GM12872 (cell line): ENCODE data around the gene SYNJ1.

ENCODE experiments used
- CTCF ChIP-seq: IDR thresholded peaks from 3 replicates; pipeline ENCODE4 v1.5.1; 2011; ENCODE audit warnings: low read depth, mild to moderate bottlenecking, low read length, moderate library complexity; ENCODE audit not compliant: insufficient read depth

Gene SYNJ1

GRCh38 chr21:32599091-32599490 lies 128.7 kb downstream of the SYNJ1 start:
- no peak for TF ChIP-seq CTCF

DNA sequence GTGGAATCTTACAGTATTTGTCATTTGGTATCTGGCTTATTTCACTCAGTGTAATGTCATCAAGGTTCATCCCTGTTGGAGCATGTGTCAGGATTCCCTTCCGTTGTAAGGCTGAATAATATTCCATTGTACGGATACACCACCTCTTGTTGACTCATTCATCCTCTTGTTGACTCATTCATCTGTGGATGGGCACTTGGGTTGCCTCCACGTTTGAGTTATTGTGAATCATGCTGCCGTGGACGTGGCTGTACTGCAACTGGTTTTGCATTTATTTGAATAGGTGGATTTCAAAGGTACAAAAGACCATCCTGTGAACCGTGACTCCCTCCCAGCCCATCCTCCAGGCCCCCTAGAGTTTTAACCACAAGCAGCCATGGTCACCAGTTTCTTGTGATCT lies 130.6 kb downstream of the SYNJ1 start:
- no peak for TF ChIP-seq CTCF

- TF ChIP-seq CTCF = no peak
Observed at GRCh38 chr21:32595431-32595830, 132.4 kb downstream of the SYNJ1 start.

DNA sequence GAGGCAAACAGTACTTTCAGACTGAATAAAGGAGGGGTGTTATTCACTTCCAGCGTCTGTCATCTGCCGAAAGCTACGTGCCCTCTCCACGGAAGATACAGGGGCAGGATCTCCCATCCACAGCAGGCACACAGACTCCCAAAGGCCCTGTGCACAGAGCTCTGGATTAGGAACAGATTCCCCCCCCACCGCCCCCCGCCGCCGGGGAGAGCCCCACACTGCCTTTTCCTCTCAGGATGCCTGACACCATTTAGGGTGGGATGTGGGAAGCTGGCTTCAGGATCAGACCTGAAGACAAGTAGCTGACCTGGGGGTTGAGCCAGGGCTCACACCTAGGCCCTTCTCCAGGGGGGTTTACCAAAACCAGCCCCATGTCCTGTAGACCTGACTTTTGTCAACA lies 134.1 kb downstream of the SYNJ1 start:
- no peak for TF ChIP-seq CTCF

DNA sequence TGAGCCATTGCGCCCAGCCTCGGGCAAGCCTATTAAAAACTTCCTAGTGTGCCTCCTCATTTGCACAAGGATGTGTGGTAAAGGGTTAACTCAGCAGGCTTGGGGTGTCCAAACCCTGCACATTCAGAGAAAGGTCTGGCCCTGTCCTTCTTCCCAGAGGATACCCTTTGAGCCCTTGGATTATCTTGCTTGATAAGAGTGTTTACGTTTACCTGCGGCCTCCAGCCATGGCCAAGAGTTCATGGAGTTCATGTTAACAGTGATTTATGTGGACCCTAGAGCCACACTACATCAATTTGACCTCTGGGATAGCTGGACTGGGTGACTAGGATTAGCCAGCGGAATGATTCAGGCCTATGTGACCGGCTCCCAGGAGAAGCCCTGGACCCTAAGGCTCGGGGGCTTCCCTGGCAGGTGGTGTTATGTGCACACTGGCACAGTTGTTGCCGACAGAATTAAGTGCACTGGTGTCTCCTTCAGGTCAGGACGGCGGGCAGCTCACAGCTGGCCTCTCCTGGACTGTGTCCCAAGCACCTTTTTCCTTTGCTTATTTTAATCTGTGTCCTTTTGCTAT lies 134.8 kb downstream of the SYNJ1 start:
- no peak for TF ChIP-seq CTCF

DNA sequence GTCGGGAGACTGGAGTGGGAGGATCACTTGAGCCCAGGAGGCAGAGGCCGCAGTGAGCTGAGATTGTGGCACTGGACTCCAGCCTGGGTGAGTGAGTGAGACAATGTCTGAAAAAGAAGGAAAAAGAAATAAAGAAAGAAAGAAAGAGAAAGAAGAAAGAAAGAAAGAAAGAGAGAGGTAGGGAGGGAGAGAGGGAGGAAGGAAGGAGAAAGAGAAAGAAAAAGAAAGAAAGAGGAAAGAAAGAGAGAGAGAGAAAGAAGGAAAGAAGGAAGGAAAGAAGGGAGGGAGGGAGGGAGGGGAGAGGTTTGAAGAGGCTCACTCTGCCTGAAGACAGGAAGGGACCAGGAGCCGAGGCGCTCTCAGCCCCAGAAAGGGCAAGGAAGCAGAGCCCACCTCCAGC lies 137.7 kb downstream of the SYNJ1 start:
- no peak for TF ChIP-seq CTCF

- no peak for TF ChIP-seq CTCF
Observed at GRCh38 chr21:32587651-32588050, 140.2 kb downstream of the SYNJ1 start.
